Fibroblast of mammary gland (primary cell): ENCODE measurements around the gene GAB3.
A peak's percentile ranks its signal among the peaks of the same experiment; 100 is the strongest.

Experiments
- DNase-seq: peaks from one replicate; pipeline ENCODE4 v3.0.0-alpha.2; 2010; ENCODE audit warnings: low read depth
- H3K4me3 ChIP-seq: 2 replicates; pipeline ENCODE4 v1.5.1; 2011; ENCODE audit warnings: low read depth, mild to moderate bottlenecking, low read length, moderate library complexity; ENCODE audit not compliant: control insufficient read depth
- CTCF ChIP-seq: conservative IDR thresholded peaks from 2 replicates; pipeline ENCODE4 v1.5.1; 2011; ENCODE audit warnings: low read depth, low read length, inconsistent platforms; ENCODE audit not compliant: control insufficient read depth, insufficient read depth

Gene GAB3

GRCh38 chrX:154724993-154725756 lies 25.7 kb downstream of the GAB3 start:
- no peak overlapping the region for H3K4me3 ChIP-seq
- DNase-seq = no peak
- no peak for TF ChIP-seq CTCF

- H3K4me3 ChIP-seq = no peak overlapping the region
- TF ChIP-seq CTCF = no peak
- DNase-seq = no peak
Observed at GRCh38 chrX:154721155-154721554, 29.7 kb downstream of the GAB3 start.

- H3K4me3 ChIP-seq = no peak overlapping the region
- no peak for DNase-seq
- TF ChIP-seq CTCF = no peak
Observed at GRCh38 chrX:154720067-154720466, 30.8 kb downstream of the GAB3 start.

- no peak for TF ChIP-seq CTCF
- DNase-seq = peak; percentile 90
- H3K4me3 ChIP-seq = no peak overlapping the region
Observed at GRCh38 chrX:154719132-154719675, 31.7 kb downstream of the GAB3 start.

- no peak for DNase-seq
- H3K4me3 ChIP-seq = no peak overlapping the region
Observed at GRCh38 chrX:154718616-154719015, 32.3 kb downstream of the GAB3 start.

GRCh38 chrX:154717824-154718223 lies 33.1 kb downstream of the GAB3 start:
- TF ChIP-seq CTCF = no peak
- H3K4me3 ChIP-seq = no peak overlapping the region
- peak; percentile 68 for DNase-seq

More at GRCh38 chrX:154718616-154719015, 32.3 kb downstream of the GAB3 start:
- no peak for TF ChIP-seq CTCF
